NT2/D1 (cell line): ENCODE measurements around the gene LUC7L.
"Not testable (repeated sequence)": the region's sequence is repeated elsewhere in the genome, so short reads cannot be mapped to it uniquely, and the experiment has no call there.

ENCODE experiments used
- DNase-seq: peaks from one replicate; pipeline ENCODE4 v3.0.0-alpha.2; 2011; ENCODE audit warnings: low read depth, low spot score
- H3K27me3 ChIP-seq: 2 replicates; pipeline ENCODE4 v1.6.0; 2011; ENCODE audit warnings: mild to moderate bottlenecking; ENCODE audit not compliant: insufficient read length, insufficient read depth
- H3K36me3 ChIP-seq: 2 replicates; pipeline ENCODE4 v1.6.1; 2011; ENCODE audit warnings: mild to moderate bottlenecking, low read length, mixed read lengths; ENCODE audit not compliant: insufficient read depth, insufficient read length
- H3K4me1 ChIP-seq: 2 replicates; pipeline ENCODE4 v1.5.1; 2011; ENCODE audit not compliant: insufficient read depth, insufficient read length
- H3K4me3 ChIP-seq: 2 replicates; pipeline ENCODE4 v1.5.1; 2011; ENCODE audit warnings: low read depth; ENCODE audit not compliant: insufficient read length
- H3K9ac ChIP-seq: 2 replicates; pipeline ENCODE4 v1.6.0; 2011; ENCODE audit warnings: low read depth; ENCODE audit not compliant: insufficient read length
- H3K9me3 ChIP-seq: 2 replicates; pipeline ENCODE4 v1.5.1; 2011; ENCODE audit warnings: mild to moderate bottlenecking, low read length; ENCODE audit not compliant: insufficient read depth
- SUZ12 ChIP-seq: IDR thresholded peaks from 2 replicates; pipeline ENCODE4 v1.6.1; 2011; ENCODE audit not compliant: insufficient read length, insufficient read depth; ENCODE audit errors: extremely low read depth
- YY1 ChIP-seq: IDR thresholded peaks from 2 replicates; pipeline ENCODE4 v1.6.1; 2011; ENCODE audit not compliant: insufficient read length, insufficient read depth
- ZNF274 ChIP-seq: IDR thresholded peaks from 2 replicates; pipeline ENCODE4 v1.6.1; 2011; ENCODE audit warnings: mild to moderate bottlenecking, low read depth, low read length

The LUC7L gene

GRCh38 chr16:164827-165538, 64.3 kb downstream of the LUC7L start:
- Histone ChIP-seq H3K4me3 (peak overlapping the region; percentile 24), H3K36me3 (no peaks in the 10 kb centered on the region), H3K9me3 (no peaks in the 10 kb centered on the region), H3K4me1 (peaks cover 17% of the 10 kb centered on the region), H3K27me3 (peaks cover 59% of the 10 kb centered on the region), H3K9ac (peak overlapping the region; percentile 72)
- TF ChIP-seq ZNF274 (no peak), SUZ12 (no peak), YY1 (no peak)
- DNase-seq: no peak

- not testable (repeated sequence) for H3K9me3 ChIP-seq, DNase-seq, H3K36me3 ChIP-seq, H3K4me3 ChIP-seq, H3K9ac ChIP-seq
- Histone ChIP-seq H3K4me1 (peaks cover 18% of the 10 kb centered on the region), H3K27me3 (peaks cover 58% of the 10 kb centered on the region)
Measured at GRCh38 chr16:164134-164823, 65.0 kb downstream of the LUC7L start.

GRCh38 chr16:163696-164095, 65.6 kb downstream of the LUC7L start:
- not testable (repeated sequence) for H3K9me3 ChIP-seq, H3K9ac ChIP-seq, DNase-seq, H3K4me3 ChIP-seq, H3K36me3 ChIP-seq
- Histone ChIP-seq H3K4me1 (peaks cover 19% of the 10 kb centered on the region), H3K27me3 (peaks cover 52% of the 10 kb centered on the region)

- H3K36me3 ChIP-seq, DNase-seq, H3K9me3 ChIP-seq, H3K9ac ChIP-seq, H3K4me3 ChIP-seq: not testable (repeated sequence)
- H3K4me1 ChIP-seq: peaks cover 19% of the 10 kb centered on the region
- H3K27me3 ChIP-seq: peaks cover 47% of the 10 kb centered on the region
Measured at GRCh38 chr16:163139-163538, 66.1 kb downstream of the LUC7L start.

GRCh38 chr16:162271-162991, 66.8 kb downstream of the LUC7L start:
- peaks cover 19% of the 10 kb centered on the region for H3K4me1 ChIP-seq
- no peaks in the 10 kb centered on the region for H3K36me3 ChIP-seq
- no peaks in the 10 kb centered on the region for H3K9me3 ChIP-seq
- no peak overlapping the region for H3K4me3 ChIP-seq
- peaks cover 39% of the 10 kb centered on the region for H3K27me3 ChIP-seq
- no peak for DNase-seq
- no peak overlapping the region for H3K9ac ChIP-seq
- TF ChIP-seq SUZ12 (no peak), YY1 (no peak), ZNF274 (no peak)

GRCh38 chr16:160691-161190, 68.5 kb downstream of the LUC7L start:
- TF ChIP-seq ZNF274 (no peak), SUZ12 (no peak), YY1 (no peak)
- DNase-seq: no peak

GRCh38 chr16:160242-160641, 69.0 kb downstream of the LUC7L start:
- peaks cover 35% of the 10 kb centered on the region for H3K27me3 ChIP-seq

More at GRCh38 chr16:160691-161190, 68.5 kb downstream of the LUC7L start:
- H3K9ac ChIP-seq: no peak overlapping the region
- peaks cover 36% of the 10 kb centered on the region for H3K27me3 ChIP-seq
- H3K9me3 ChIP-seq: no peaks in the 10 kb centered on the region
- H3K4me1 ChIP-seq: peaks cover 8% of the 10 kb centered on the region
- no peak overlapping the region for H3K4me3 ChIP-seq
- no peaks in the 10 kb centered on the region for H3K36me3 ChIP-seq

More at GRCh38 chr16:160242-160641, 69.0 kb downstream of the LUC7L start:
- not testable (repeated sequence) for DNase-seq, H3K4me3 ChIP-seq, H3K36me3 ChIP-seq, H3K4me1 ChIP-seq, H3K9ac ChIP-seq, H3K9me3 ChIP-seq
